ENCODE data around the gene TSPO. TPM values are rescaled to one million over a fixed set of nuclear protein-coding genes. Genes with fewer than 3 reads are reported as not detected.

The TSPO gene
- total and polyA plus RNA-seq, 5 donors from 2014 or later = 79.9 to 603 (median 386) TPM

DNA sequence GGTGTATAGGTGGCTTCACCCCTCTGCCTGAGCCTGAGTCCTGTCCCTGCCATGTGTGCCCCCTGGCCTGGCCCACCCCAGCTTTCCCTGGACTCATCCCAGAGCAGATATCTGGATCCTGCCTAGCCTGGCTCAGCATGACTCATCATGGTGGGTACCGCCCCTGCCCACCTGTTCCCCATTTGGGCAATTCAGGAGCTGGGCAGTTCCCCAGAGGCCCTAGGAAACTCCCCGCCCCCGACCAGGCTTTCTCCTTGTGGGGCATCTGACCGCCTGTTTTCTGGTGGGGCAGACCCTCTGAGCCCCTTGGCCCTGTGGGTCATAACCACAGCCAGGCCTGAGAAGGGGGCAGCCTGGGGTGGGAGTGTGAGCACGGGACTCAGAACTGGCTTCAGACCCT is 4.4 kb downstream of the TSPO start:
- no peaks in the 10 kb centered on the region for H3K9me3 ChIP-seq (ENCODE audit: control insufficient read depth in 2 of 2, low read length in 2 of 2)
- Mint-ChIP-seq H3K36me3 (no peaks in the 10 kb centered on the region), H3K27ac (no peak overlapping the region), H3K4me3 (no peak overlapping the region), H3K9me3 (no peaks in the 10 kb centered on the region), H3K27me3 (no peaks in the 10 kb centered on the region), H3K4me1 (peaks cover 0 to 23% (median 6%) of the 10 kb centered on the region in 4 donors)
- no peak overlapping the region for H3K4me3 ChIP-seq (ENCODE audit: low read depth, low read length)
- peaks cover 17% of the 10 kb centered on the region for H3K4me1 ChIP-seq (ENCODE audit: control insufficient read depth, insufficient read depth, low read length, poor library complexity, severe bottlenecking)
- ATAC-seq (ENCODE audit: low read depth in 2 of 2) = no peak
- H3K27ac ChIP-seq (ENCODE audit: insufficient read depth, low read length, poor library complexity, severe bottlenecking) = no peak overlapping the region
- no peak for DNase-seq
- H3K27me3 ChIP-seq (ENCODE audit: control insufficient read depth, insufficient read depth, low read length) = no peaks in the 10 kb centered on the region
- H3K36me3 ChIP-seq (ENCODE audit: control insufficient read depth, insufficient read depth, low read length) = no peaks in the 10 kb centered on the region

DNA sequence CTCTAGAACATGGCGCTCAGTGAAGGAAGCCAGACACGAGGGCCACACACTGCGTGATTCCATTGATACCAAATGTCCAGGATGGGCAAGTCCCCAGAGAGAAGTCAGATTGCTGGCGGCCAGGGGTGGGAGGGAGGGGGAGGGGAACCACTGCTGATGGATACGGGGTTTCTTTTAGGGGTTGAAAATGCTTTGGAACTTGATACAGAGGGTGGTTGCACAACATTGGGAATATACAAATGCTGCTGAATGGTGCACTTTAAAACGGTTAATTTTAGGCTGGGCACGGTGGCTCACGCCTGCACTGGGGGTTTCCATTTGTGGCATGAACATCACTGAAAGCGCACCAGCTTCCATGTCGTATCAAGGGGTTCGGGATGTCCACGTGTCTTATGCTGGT is 5.1 kb downstream of the TSPO start:
- Mint-ChIP-seq H3K27ac (peak overlapping the region in 1 of 3 donors; percentile 46), H3K36me3 (no peaks in the 10 kb centered on the region)
- no peak overlapping the region for H3K27ac ChIP-seq (ENCODE audit: insufficient read depth, low read length, poor library complexity, severe bottlenecking)

GRCh38 chr22:43157874-43158546 is 6.7 kb downstream of the TSPO start:
- Mint-ChIP-seq H3K4me1 (peaks cover 0 to 12% (median 3%) of the 10 kb centered on the region in 4 donors), H3K4me3 (no peak overlapping the region), H3K27ac (peak overlapping the region in 1 of 3 donors; percentile 69), H3K36me3 (no peaks in the 10 kb centered on the region), H3K27me3 (no peaks in the 10 kb centered on the region), H3K9me3 (no peaks in the 10 kb centered on the region)
- peaks cover 6% of the 10 kb centered on the region for H3K4me1 ChIP-seq (ENCODE audit: control insufficient read depth, insufficient read depth, low read length, poor library complexity, severe bottlenecking)
- H3K27ac ChIP-seq (ENCODE audit: insufficient read depth, low read length, poor library complexity, severe bottlenecking) = no peak overlapping the region
- no peak for ATAC-seq (ENCODE audit: low read depth in 2 of 2)
- no peaks in the 10 kb centered on the region for H3K27me3 ChIP-seq (ENCODE audit: control insufficient read depth, insufficient read depth, low read length)
- no peak overlapping the region for H3K4me3 ChIP-seq (ENCODE audit: low read depth, low read length)
- H3K36me3 ChIP-seq (ENCODE audit: control insufficient read depth, insufficient read depth, low read length) = peaks cover 4% of the 10 kb centered on the region
- no peaks in the 10 kb centered on the region for H3K9me3 ChIP-seq (ENCODE audit: control insufficient read depth in 2 of 2, low read length in 2 of 2)
- no peak for DNase-seq

More for the DNA sequence above, 5.1 kb downstream of the TSPO start:
- Mint-ChIP-seq H3K27me3 (no peaks in the 10 kb centered on the region), H3K4me1 (peaks cover 0 to 19% (median 4%) of the 10 kb centered on the region in 4 donors), H3K4me3 (peak overlapping the region in 1 of 4 donors; percentile 18), H3K9me3 (no peaks in the 10 kb centered on the region)
- Histone ChIP-seq H3K4me3 (ENCODE audit: low read depth, low read length) (no peak overlapping the region), H3K27me3 (ENCODE audit: control insufficient read depth, insufficient read depth, low read length) (no peaks in the 10 kb centered on the region), H3K36me3 (ENCODE audit: control insufficient read depth, insufficient read depth, low read length) (no peaks in the 10 kb centered on the region), H3K4me1 (ENCODE audit: control insufficient read depth, insufficient read depth, low read length, poor library complexity, severe bottlenecking) (peaks cover 13% of the 10 kb centered on the region), H3K9me3 (ENCODE audit: control insufficient read depth in 2 of 2, low read length in 2 of 2) (no peaks in the 10 kb centered on the region)
- ATAC-seq (ENCODE audit: low read depth in 2 of 2) = no peak
- no peak for DNase-seq

DNA sequence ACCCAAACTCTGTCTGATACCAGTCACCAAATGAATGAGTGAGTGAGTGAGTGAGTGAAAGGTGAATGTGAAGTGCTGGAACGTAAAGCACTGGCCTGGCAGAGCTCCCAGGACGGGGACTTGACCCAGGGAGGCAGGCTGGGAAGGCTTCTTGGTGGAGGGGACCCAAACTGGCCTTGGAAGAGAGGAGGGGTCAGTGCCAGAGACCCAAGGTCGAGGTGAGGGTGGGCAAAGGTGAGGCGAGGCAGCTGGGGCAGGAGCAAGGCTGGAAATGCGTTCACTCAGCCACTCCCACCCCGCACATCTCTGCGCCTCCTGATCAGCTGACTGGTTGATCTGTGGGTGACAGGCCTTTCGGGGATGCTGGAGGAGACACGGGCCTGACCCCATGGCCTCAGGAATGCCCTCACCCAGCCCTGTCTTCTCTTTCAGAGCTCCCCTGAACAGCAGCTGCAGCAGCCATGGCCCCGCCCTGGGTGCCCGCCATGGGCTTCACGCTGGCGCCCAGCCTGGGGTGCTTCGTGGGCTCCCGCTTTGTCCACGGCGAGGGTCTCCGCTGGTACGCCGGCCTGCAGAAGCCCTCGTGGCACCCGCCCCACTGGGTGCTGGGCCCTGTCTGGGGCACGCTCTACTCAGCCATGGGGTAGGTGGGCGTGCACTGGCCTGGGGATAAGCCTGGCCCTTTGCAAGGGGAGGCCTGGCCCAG is 7.6 kb downstream of the TSPO start:
- Histone ChIP-seq H3K9me3 (ENCODE audit: control insufficient read depth in 2 of 2, low read length in 2 of 2) (no peaks in the 10 kb centered on the region), H3K27me3 (ENCODE audit: control insufficient read depth, insufficient read depth, low read length) (no peaks in the 10 kb centered on the region), H3K4me1 (ENCODE audit: control insufficient read depth, insufficient read depth, low read length, poor library complexity, severe bottlenecking) (peaks cover 1% of the 10 kb centered on the region), H3K36me3 (ENCODE audit: control insufficient read depth, insufficient read depth, low read length) (peaks cover 4% of the 10 kb centered on the region), H3K4me3 (ENCODE audit: low read depth, low read length) (no peak overlapping the region), H3K27ac (ENCODE audit: insufficient read depth, low read length, poor library complexity, severe bottlenecking) (no peak overlapping the region)
- H3K27ac Mint-ChIP-seq = peak overlapping the region in 1 of 3 donors; percentile 69
- H3K27me3 Mint-ChIP-seq = no peaks in the 10 kb centered on the region
- H3K4me3 Mint-ChIP-seq = no peak overlapping the region
- no peaks in the 10 kb centered on the region for H3K36me3 Mint-ChIP-seq
- ATAC-seq (ENCODE audit: low read depth in 2 of 2) (no peak), DNase-seq (no peak)
- H3K4me1 Mint-ChIP-seq = peaks cover 0 to 12% (median 3%) of the 10 kb centered on the region in 4 donors
- no peaks in the 10 kb centered on the region for H3K9me3 Mint-ChIP-seq

GRCh38 chr22:43159484-43160178 is 8.3 kb downstream of the TSPO start:
- H3K4me1 ChIP-seq (ENCODE audit: control insufficient read depth, insufficient read depth, low read length, poor library complexity, severe bottlenecking) = no peaks in the 10 kb centered on the region
- no peaks in the 10 kb centered on the region for H3K9me3 Mint-ChIP-seq
- ATAC-seq (ENCODE audit: low read depth in 2 of 2) = no peak

GRCh38 chr22:43160497-43161126 is 9.3 kb downstream of the TSPO start:
- Histone ChIP-seq H3K27ac (ENCODE audit: insufficient read depth, low read length, poor library complexity, severe bottlenecking) (no peak overlapping the region), H3K4me3 (ENCODE audit: low read depth, low read length) (no peak overlapping the region), H3K36me3 (ENCODE audit: control insufficient read depth, insufficient read depth, low read length) (peaks cover 4% of the 10 kb centered on the region), H3K27me3 (ENCODE audit: control insufficient read depth, insufficient read depth, low read length) (no peaks in the 10 kb centered on the region), H3K9me3 (ENCODE audit: control insufficient read depth in 2 of 2, low read length in 2 of 2) (no peaks in the 10 kb centered on the region), H3K4me1 (ENCODE audit: control insufficient read depth, insufficient read depth, low read length, poor library complexity, severe bottlenecking) (no peaks in the 10 kb centered on the region)
- no peaks in the 10 kb centered on the region for H3K9me3 Mint-ChIP-seq
- H3K4me1 Mint-ChIP-seq = peaks cover 0 to 17% (median 3%) of the 10 kb centered on the region in 4 donors
- H3K36me3 Mint-ChIP-seq = no peaks in the 10 kb centered on the region
- H3K27me3 Mint-ChIP-seq = no peaks in the 10 kb centered on the region
- DNase-seq (no peak), ATAC-seq (ENCODE audit: low read depth in 2 of 2) (no peak)
- no peak overlapping the region for H3K4me3 Mint-ChIP-seq
- no peak overlapping the region for H3K27ac Mint-ChIP-seq

More at GRCh38 chr22:43159484-43160178, 8.3 kb downstream of the TSPO start:
- Mint-ChIP-seq H3K4me1 (peaks cover 0 to 17% (median 3%) of the 10 kb centered on the region in 4 donors), H3K27ac (no peak overlapping the region), H3K27me3 (no peaks in the 10 kb centered on the region), H3K36me3 (no peaks in the 10 kb centered on the region), H3K4me3 (no peak overlapping the region)
- Histone ChIP-seq H3K27me3 (ENCODE audit: control insufficient read depth, insufficient read depth, low read length) (no peaks in the 10 kb centered on the region), H3K27ac (ENCODE audit: insufficient read depth, low read length, poor library complexity, severe bottlenecking) (no peak overlapping the region), H3K4me3 (ENCODE audit: low read depth, low read length) (no peak overlapping the region), H3K36me3 (ENCODE audit: control insufficient read depth, insufficient read depth, low read length) (peaks cover 4% of the 10 kb centered on the region), H3K9me3 (ENCODE audit: control insufficient read depth in 2 of 2, low read length in 2 of 2) (no peaks in the 10 kb centered on the region)
- no peak for DNase-seq

- H3K27ac ChIP-seq (ENCODE audit: insufficient read depth, low read length, poor library complexity, severe bottlenecking) = no peak overlapping the region
- no peaks in the 10 kb centered on the region for H3K4me1 ChIP-seq (ENCODE audit: control insufficient read depth, insufficient read depth, low read length, poor library complexity, severe bottlenecking)
- no peaks in the 10 kb centered on the region for H3K9me3 ChIP-seq (ENCODE audit: control insufficient read depth in 2 of 2, low read length in 2 of 2)
- ATAC-seq (ENCODE audit: low read depth in 2 of 2) = no peak
- H3K36me3 ChIP-seq (ENCODE audit: control insufficient read depth, insufficient read depth, low read length) = peaks cover 4% of the 10 kb centered on the region
- no peak overlapping the region for H3K4me3 Mint-ChIP-seq
- no peaks in the 10 kb centered on the region for H3K27me3 Mint-ChIP-seq
- H3K27me3 ChIP-seq (ENCODE audit: control insufficient read depth, insufficient read depth, low read length) = no peaks in the 10 kb centered on the region
- no peaks in the 10 kb centered on the region for H3K9me3 Mint-ChIP-seq
- H3K4me1 Mint-ChIP-seq = peaks cover 0 to 17% (median 3%) of the 10 kb centered on the region in 4 donors
- H3K27ac Mint-ChIP-seq = no peak overlapping the region
- no peak for DNase-seq
- no peak overlapping the region for H3K4me3 ChIP-seq (ENCODE audit: low read depth, low read length)
- no peaks in the 10 kb centered on the region for H3K36me3 Mint-ChIP-seq
These were observed 11.2 kb downstream of the TSPO start for GRCh38 chr22:43162412-43163150.

Data from CD4-positive, CD25-positive, alpha-beta regulatory T cell (primary cell).